ENCODE measurements around the gene SMCR8. TPM values are rescaled to one million over a fixed set of nuclear protein-coding genes. Genes with fewer than 3 reads are reported as not detected.
A peak's percentile ranks its signal among the peaks of the same experiment; 100 is the strongest.

Gene SMCR8
- total and polyA plus RNA-seq, 2 of the 13 experiments (the other 11 are each of a cell fraction or from before 2014, with no cell fraction given) = 7.6 to 11.8 TPM

DNA sequence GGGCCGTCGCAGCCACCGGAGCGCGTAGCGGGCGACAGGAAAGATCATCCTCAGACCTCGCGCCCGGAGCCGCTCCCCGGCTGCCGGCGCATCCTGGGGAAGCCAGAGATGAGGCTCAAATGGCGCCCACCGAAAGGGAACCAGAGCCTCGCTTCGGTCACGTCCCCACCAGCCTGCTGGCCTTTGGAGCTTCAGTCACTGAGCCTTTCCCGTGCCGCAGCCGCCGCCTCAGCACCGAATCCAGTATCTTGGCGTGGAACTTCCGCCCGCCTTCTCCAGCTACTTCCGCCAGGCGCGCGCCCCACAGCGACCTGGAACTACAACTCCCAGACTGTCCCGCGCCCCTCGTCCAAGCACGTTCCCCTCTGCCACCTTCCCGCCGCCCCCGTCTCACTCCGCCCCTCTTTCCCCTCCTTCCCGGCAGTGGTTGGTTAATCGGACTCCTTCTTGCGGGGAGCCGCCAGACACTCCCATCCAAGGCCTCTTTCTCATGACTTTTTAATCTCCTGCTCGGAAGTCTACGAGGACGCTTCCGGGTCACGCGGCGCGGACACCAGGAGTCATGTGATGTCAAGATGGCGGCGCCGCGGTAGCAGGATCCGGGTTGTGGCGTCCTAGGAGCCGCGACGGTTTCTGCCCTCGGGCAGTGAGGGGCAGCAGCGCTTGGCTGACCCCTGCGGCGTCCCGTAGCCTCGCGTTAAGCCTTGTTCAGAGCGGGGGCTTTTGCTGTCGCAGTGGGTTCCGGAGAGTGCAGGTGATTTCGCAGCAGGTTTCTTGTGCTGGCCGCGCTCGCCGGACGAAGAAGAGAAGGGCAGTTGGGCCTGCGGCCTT, at the start of gene SMCR8, which contains the start of gene TOP3A (continued):
- TF ChIP-seq, protein P1, sequence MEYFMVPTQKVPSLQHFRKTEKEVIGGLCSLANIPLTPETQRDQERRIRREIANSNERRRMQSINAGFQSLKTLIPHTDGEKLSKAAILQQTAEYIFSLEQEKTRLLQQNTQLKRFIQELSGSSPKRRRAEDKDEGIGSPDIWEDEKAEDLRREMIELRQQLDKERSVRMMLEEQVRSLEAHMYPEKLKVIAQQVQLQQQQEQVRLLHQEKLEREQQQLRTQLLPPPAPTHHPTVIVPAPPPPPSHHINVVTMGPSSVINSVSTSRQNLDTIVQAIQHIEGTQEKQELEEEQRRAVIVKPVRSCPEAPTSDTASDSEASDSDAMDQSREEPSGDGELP (IDR thresholded peaks at IDR 0.05; ENCODE audit: borderline replicate concordance, low read depth) = no peak
- TF ChIP-seq BRCA1 (CRISPR knock-in tag; IDR thresholded peaks at IDR 0.05) (no peak), SRSF1 (optimal IDR thresholded peaks at IDR 0.05; ENCODE audit: low read depth, low read length) (no peak), FOXA1 (IDR thresholded peaks at IDR 0.05) (no peak), FOXA1 (CRISPR knock-in tag; IDR thresholded peaks at IDR 0.05) (0 out of 2 replicates have a peak, but pooled peaks have one; percentile 2), MEF2D (CRISPR knock-in tag; IDR thresholded peaks at IDR 0.05) (peak; percentile 60), HOXA5 (CRISPR knock-in tag; IDR thresholded peaks at IDR 0.05) (no peak; the same call in 1 of the 2 replicates), HCFC1 (IDR thresholded peaks at IDR 0.05; ENCODE audit: low read depth, low read length) (peak; percentile 78), ZNF337 (CRISPR knock-in tag; IDR thresholded peaks at IDR 0.05; ENCODE audit: borderline replicate concordance, low read depth) (no peak), FIP1L1 (IDR thresholded peaks at IDR 0.05; ENCODE audit: borderline replicate concordance, insufficient read depth, low read depth, low read length) (no peak)
- TF ChIP-seq, protein P2, sequence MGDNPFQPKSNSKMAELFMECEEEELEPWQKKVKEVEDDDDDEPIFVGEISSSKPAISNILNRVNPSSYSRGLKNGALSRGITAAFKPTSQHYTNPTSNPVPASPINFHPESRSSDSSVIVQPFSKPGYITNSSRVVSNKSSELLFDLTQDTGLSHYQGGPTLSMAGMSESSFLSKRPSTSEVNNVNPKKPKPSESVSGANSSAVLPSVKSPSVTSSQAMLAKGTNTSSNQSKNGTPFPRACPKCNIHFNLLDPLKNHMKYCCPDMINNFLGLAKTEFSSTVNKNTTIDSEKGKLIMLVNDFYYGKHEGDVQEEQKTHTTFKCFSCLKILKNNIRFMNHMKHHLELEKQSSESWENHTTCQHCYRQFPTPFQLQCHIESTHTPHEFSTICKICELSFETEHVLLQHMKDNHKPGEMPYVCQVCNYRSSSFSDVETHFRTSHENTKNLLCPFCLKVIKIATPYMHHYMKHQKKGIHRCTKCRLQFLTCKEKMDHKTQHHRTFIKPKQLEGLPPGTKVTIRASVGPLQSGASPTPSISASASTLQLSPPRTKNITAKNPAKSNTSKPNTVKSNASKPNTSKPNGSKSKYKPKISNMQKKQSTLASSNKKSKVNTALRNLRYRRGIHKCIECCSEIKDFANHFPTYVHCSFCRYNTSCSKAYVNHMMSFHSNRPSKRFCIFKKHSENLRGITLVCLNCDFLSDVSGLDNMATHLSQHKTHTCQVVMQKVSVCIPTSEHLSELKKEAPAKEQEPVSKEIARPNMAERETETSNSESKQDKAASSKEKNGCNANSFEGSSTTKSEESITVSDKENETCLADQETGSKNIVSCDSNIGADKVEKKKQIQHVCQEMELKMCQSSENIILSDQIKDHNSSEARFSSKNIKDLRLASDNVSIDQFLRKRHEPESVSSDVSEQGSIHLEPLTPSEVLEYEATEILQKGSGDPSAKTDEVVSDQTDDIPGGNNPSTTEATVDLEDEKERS (CRISPR knock-in tag; IDR thresholded peaks at IDR 0.05) = peak; percentile 39; the same call in 1 of the 2 replicates
- TF ChIP-seq, protein P3, sequence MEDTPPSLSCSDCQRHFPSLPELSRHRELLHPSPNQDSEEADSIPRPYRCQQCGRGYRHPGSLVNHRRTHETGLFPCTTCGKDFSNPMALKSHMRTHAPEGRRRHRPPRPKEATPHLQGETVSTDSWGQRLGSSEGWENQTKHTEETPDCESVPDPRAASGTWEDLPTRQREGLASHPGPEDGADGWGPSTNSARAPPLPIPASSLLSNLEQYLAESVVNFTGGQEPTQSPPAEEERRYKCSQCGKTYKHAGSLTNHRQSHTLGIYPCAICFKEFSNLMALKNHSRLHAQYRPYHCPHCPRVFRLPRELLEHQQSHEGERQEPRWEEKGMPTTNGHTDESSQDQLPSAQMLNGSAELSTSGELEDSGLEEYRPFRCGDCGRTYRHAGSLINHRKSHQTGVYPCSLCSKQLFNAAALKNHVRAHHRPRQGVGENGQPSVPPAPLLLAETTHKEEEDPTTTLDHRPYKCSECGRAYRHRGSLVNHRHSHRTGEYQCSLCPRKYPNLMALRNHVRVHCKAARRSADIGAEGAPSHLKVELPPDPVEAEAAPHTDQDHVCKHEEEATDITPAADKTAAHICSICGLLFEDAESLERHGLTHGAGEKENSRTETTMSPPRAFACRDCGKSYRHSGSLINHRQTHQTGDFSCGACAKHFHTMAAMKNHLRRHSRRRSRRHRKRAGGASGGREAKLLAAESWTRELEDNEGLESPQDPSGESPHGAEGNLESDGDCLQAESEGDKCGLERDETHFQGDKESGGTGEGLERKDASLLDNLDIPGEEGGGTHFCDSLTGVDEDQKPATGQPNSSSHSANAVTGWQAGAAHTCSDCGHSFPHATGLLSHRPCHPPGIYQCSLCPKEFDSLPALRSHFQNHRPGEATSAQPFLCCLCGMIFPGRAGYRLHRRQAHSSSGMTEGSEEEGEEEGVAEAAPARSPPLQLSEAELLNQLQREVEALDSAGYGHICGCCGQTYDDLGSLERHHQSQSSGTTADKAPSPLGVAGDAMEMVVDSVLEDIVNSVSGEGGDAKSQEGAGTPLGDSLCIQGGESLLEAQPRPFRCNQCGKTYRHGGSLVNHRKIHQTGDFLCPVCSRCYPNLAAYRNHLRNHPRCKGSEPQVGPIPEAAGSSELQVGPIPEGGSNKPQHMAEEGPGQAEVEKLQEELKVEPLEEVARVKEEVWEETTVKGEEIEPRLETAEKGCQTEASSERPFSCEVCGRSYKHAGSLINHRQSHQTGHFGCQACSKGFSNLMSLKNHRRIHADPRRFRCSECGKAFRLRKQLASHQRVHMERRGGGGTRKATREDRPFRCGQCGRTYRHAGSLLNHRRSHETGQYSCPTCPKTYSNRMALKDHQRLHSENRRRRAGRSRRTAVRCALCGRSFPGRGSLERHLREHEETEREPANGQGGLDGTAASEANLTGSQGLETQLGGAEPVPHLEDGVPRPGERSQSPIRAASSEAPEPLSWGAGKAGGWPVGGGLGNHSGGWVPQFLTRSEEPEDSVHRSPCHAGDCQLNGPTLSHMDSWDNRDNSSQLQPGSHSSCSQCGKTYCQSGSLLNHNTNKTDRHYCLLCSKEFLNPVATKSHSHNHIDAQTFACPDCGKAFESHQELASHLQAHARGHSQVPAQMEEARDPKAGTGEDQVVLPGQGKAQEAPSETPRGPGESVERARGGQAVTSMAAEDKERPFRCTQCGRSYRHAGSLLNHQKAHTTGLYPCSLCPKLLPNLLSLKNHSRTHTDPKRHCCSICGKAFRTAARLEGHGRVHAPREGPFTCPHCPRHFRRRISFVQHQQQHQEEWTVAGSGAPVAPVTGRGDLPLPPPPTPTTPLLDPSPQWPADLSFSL (CRISPR knock-in tag; IDR thresholded peaks at IDR 0.05) = no peak
- TF ChIP-seq, protein P4, sequence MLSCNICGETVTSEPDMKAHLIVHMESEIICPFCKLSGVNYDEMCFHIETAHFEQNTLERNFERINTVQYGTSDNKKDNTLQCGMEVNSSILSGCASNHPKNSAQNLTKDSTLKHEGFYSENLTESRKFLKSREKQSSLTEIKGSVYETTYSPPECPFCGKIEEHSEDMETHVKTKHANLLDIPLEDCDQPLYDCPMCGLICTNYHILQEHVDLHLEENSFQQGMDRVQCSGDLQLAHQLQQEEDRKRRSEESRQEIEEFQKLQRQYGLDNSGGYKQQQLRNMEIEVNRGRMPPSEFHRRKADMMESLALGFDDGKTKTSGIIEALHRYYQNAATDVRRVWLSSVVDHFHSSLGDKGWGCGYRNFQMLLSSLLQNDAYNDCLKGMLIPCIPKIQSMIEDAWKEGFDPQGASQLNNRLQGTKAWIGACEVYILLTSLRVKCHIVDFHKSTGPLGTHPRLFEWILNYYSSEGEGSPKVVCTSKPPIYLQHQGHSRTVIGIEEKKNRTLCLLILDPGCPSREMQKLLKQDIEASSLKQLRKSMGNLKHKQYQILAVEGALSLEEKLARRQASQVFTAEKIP (CRISPR knock-in tag; IDR thresholded peaks at IDR 0.05; ENCODE audit: borderline replicate concordance) = no peak
- TF ChIP-seq, protein P5, sequence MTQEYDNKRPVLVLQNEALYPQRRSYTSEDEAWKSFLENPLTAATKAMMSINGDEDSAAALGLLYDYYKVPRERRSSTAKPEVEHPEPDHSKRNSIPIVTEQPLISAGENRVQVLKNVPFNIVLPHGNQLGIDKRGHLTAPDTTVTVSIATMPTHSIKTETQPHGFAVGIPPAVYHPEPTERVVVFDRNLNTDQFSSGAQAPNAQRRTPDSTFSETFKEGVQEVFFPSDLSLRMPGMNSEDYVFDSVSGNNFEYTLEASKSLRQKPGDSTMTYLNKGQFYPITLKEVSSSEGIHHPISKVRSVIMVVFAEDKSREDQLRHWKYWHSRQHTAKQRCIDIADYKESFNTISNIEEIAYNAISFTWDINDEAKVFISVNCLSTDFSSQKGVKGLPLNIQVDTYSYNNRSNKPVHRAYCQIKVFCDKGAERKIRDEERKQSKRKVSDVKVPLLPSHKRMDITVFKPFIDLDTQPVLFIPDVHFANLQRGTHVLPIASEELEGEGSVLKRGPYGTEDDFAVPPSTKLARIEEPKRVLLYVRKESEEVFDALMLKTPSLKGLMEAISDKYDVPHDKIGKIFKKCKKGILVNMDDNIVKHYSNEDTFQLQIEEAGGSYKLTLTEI (CRISPR knock-in tag; conservative IDR thresholded peaks at IDR 0.05) = no peak
